GM23338 (cell line): ENCODE measurements around the gene SLCO3A1.

Experiments
- CREB1 ChIP-seq: fragments of 250-450 bp; sonication (Bioruptor Pico); IDR thresholded peaks from 2 replicates; pipeline ENCODE4 v1.5.0; 2020; ENCODE audit warnings: low read depth, mild to moderate bottlenecking, moderate library complexity
- CTCF ChIP-seq, 2 experiments: fragments of 200-600 bp in 1 of 2; sonication (generic) in 1 of 2; conservative IDR thresholded peaks; 2 replicates each; pipeline versions ENCODE4 v1.5.1 to v1.6.1; 2016 to 2017; ENCODE audit warnings: antibody characterized with exemption in 2 of 2, low read depth in 2 of 2, mild to moderate bottlenecking in 2 of 2, moderate library complexity in 1 of 2
- ETS1 ChIP-seq: IDR thresholded peaks from 2 replicates; pipeline ENCODE4 v1.6.1; 2016; ENCODE audit warnings: antibody characterized with exemption
- EZH2 ChIP-seq: fragments of 200-600 bp; sonication (generic); IDR thresholded peaks from one replicate; pipeline ENCODE4 v1.8.0; 2017; ENCODE audit warnings: antibody characterized with exemption, mild to moderate bottlenecking, low read depth; ENCODE audit not compliant: unreplicated experiment
- EZH2phosphoT487 ChIP-seq: fragments of 200-600 bp; sonication (generic); IDR thresholded peaks from one replicate; pipeline ENCODE4 v1.8.1; 2018; ENCODE audit warnings: antibody characterized with exemption; ENCODE audit not compliant: unreplicated experiment
- JUNB ChIP-seq: IDR thresholded peaks from one replicate; pipeline ENCODE4 v1.6.1; 2016; ENCODE audit warnings: antibody characterized with exemption; ENCODE audit not compliant: unreplicated experiment
- NANOG ChIP-seq: IDR thresholded peaks from 2 replicates; pipeline ENCODE4 v1.6.1; 2016; ENCODE audit warnings: antibody characterized with exemption, borderline replicate concordance
- POLR2AphosphoS5 ChIP-seq: IDR thresholded peaks from 2 replicates; pipeline ENCODE4 v1.6.1; 2016; ENCODE audit warnings: antibody characterized with exemption, low read depth
- REST ChIP-seq: IDR thresholded peaks from one replicate; pipeline ENCODE4 v1.6.1; 2018; ENCODE audit warnings: antibody characterized with exemption; ENCODE audit not compliant: unreplicated experiment

- TF ChIP-seq POLR2AphosphoS5 (no peak), ETS1 (no peak), CTCF (conservative IDR thresholded peaks at IDR 0.05; ENCODE audit: low read depth in 2 of 2) (no peak), EZH2 (no peak), NANOG (no peak), JUNB (no peak), CREB1 (CRISPR knock-in tag) (no peak), REST (no peak), EZH2phosphoT487 (no peak)
Measured at GRCh38 chr15:92120094-92120795, 266.7 kb downstream of the SLCO3A1 start.
